ENCODE measurements around the gene SLC6A19.
"Not testable (repeated sequence)": the region's sequence is repeated elsewhere in the genome, so short reads cannot be mapped to it uniquely, and the experiment has no call there.

SLC6A19 gene

DNA sequence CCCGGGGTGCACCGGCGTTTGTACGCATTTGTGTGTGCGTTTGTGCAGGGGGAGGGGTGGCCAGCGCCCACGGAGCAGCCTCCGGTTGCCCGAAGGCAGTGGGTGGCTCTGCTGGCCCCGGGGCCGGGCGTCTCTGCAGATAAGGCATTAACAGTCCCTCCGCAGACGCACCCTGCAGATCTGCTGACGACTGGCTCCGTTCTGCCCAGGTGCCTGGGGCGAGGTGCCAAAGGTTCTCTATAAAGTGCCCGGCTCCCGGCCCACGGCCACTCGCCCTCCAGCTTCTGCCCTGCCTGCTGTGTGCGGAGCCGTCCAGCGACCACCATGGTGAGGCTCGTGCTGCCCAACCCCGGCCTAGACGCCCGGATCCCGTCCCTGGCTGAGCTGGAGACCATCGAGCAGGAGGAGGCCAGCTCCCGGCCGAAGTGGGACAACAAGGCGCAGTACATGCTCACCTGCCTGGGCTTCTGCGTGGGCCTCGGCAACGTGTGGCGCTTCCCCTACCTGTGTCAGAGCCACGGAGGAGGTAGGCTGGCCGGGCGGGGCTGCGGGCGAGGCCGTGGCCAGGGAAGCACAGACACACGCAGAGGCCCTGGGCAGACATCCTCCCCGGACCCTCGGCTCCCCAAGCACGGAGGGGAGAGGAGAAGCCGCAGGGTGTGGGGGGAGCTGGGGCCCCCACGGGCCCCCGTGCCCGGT, at the start of gene SLC6A19:
TSS of gene SLC6A19 (plus strand) at position 269 of the 699 bp plus-strand sequence. CDS start at position 325, 56 bp downstream.
- no peak for DNase-seq (ENCODE audit: low spot score)

DNA sequence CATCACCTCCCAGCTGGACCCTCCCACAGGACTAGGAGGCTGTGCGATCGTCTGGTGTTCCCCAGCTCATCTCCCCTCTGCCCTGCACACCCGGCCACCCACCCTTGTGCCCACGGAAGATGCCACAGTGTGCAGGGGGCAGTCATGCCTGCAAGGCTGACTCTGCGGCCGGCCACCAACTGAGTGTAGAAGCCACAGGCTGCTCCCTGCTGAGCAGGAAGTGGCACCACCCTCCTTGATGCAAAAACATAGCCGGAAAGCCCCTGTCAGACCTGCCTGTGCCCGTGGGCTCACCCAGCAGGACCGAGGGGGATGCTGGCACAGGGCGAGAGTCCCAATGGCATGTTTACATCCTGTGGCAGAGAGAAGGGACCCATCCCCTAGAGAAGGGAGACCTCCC, 49.2 kb upstream of the SLC6A19 start:
- no peak for DNase-seq (ENCODE audit: low spot score)

DNA sequence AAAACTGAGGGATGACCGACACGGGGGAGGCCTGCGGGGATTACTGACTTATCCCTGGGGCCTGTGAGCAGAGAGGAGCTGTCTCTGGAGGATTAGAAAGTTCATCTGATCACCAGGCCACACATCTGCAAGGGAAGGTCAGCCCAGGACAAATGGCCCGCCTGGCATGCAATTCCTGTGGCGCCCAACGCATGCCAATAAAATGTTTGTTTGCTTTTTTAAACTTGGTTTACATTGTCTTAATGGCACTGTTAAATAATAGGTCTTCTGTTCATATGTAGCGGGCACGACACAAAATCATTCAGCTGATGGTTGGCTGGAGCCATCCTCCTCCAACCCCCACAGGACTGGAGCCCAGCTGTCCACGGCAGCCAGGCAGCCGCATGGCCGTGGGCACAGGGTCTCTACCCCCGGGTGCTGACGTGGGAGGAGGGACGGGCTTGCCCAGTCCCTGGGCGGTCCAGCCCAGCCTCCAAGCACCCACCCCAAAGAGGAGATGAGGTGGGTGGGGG, 48.6 kb upstream of the SLC6A19 start:
- no peak for DNase-seq (ENCODE audit: low spot score)

DNA sequence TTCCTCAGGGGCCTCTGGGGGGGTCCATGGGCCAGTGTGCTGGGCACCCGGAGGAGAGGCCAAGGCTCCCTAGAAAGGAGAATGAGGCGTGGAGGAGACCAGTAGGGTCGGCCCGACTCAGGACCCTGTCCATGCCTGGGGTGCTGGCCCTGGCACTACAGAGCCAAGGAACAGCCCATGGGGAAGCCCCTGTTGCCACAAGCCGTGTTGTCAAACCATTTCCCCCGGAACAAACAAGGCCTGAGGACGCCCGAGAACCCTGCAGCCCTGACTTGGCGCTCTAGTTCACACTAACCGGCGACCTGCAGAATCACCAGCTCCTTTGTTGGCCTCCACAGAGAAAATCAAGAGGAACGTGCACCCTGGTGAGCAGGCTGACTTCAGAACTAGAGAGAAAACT, 48.0 kb upstream of the SLC6A19 start:
- DNase-seq (ENCODE audit: low spot score) = no peak

DNA sequence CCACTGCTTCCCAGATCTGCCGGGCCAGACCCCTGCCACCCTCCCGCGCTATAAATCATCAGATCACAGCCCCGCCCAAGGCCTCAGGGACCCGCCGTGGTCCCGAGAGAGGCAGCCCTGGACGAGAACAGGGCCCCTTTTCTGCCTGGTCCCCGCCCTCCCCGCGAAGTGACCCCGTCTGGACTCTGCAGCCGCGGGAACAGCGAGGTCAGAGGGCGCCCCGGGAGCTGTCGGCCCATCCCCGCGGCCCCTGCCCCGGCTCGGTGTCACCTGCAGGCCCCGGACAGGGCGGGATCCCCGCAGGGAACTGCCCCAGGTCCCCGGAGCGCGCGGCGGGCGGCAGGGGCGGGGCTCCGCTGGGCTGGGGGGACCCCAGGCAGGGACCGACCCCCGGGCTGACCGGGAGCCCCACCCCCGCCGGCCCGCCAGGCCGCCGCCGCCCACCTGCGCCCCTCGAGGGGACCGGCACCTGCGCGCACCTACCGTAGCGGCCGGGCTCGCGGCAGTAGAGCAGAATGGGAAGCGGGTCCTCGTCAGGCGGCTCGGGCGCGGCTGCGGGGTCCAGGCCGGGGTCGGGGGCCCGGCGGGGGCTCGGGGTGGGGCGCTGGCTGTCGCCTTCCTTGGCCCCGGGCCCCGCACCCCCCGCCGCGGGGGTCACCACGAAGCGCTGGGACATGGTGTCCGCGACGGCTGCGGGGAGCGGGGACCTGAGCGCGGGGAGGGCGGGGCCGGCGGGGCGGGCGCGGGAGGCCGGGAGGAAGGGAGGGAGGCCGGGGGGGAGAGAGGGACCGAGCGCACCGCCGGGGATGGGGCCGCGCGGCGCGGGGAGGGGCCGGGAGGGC, 46.0 kb upstream of the SLC6A19 start:
- DNase-seq (ENCODE audit: low spot score) = no peak

DNA sequence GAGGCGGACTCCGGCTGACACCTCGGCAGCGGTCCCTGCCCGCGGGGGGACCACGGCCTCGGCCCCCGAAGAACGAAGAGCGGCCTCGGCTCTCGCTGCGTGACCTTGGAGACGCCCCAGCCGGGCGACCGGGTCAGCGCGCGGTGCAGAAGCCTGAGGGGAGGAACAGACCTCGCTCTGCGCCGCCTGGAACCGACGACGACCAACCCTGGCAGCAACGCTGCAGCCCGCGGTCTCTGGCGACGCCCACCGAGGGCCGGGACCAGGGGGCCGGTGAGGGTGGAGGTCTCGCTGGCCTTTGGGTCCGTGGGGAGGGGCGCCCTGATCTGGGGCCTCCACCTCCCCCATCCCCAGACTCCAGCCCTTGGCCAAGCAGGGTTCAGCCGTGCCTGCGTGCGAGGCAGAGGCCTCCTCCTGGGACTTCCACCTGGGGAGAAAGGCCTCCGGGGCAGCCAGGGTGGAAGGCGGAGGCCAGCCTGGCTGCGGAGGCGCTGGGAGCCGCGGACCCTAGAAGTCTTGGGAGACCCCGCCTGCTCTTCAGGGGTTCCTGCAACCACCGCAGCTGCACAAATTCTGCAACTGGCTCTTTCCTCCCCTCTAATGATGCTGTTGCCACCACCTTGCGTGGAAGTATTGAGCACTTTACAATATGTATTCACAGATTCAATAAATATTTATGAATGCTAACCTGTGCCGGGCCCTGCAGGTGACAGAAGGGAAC, 45.2 kb upstream of the SLC6A19 start:
- DNase-seq (ENCODE audit: low spot score) = no peak

DNA sequence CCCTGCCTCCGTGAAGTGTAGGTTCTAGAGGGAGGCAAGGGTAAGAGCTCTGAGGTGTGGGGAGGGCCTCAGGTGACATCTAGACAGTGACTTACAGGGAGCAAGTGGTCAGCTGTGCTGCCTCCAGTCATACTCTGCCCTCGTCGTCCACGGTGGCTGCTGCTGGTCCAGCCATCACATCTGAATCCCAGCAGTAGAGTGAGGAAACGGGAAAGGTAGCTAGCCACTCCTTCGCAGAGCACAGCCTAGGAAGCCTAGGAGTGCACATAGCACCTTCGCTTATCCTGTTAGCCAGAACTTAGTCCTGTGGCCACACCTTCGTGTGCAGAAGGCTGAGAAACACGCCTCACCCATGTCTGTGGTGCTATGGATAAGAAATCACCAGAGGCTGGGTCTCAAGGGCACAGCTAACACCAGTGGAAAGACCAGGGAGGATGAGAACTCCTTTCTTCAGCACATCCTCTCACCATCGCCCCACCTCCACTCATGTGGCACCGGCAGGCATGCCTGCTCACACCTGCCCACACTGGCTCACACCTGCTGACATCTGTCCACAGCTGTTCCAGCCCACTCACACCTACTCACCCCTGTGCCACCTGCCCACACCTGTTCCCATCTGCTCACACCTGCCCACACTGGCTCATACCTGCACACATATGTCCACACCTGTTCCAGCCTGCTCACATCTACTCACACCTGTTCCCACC, 44.5 kb upstream of the SLC6A19 start:
- no peak for DNase-seq (ENCODE audit: low spot score)

DNA sequence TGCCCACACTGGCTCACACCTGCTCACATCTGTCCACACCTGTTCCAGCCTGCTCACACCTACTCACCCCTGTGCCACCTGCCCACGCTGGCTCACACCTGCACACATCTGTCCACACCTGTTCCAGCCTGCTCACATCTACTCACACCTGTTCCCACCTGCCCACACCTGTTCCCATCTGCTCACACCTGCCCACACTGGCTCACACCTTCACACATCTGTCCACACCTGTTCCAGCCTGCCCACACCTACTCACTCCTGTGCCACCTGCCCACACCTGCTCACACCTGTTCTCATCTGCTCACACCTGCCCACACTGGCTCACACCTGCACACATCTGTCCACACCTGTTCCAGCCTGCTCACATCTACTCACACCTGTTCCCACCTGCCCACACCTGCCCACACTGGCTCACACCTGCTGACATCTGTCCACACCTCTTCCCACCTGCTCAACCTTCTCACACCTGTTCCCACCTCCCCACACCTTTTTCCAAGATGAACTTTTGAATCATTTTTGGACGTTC, 43.9 kb upstream of the SLC6A19 start:
- DNase-seq (ENCODE audit: low spot score) = not testable (repeated sequence)

DNA sequence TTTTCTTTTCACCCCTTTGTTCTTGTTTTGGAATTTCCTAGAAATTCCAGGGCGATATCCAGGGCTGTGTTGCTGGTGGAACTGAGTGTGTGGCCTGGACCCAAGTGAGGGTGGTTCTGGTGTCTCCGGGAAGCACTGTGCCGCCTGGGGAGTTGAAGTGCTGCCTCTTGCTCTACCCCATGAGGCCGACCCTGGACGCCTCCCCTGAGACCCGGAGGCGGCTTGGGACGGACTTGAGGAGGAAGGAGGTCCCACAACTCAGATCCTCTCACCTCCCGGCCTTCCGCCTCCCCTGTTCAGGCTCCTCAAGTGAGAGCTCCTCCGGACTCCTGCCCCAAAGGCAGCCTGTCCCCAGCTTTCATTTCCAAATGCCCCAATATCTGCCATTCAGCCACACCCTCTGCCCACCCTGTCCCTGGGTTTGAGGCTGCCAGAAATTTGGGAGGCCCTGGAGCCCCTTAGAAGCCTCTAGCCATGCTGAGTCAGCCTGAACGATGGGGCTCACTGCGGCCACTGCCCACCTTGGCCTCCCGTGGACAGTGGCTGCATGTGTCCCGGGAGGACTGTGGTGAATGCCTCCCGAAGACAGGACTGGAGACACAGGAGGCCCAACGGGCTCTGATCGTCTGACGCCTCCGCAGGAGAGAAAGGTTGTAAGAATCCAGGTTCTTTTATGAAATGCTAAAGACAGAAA, 42.6 kb upstream of the SLC6A19 start:
- DNase-seq (ENCODE audit: low spot score) = no peak

DNA sequence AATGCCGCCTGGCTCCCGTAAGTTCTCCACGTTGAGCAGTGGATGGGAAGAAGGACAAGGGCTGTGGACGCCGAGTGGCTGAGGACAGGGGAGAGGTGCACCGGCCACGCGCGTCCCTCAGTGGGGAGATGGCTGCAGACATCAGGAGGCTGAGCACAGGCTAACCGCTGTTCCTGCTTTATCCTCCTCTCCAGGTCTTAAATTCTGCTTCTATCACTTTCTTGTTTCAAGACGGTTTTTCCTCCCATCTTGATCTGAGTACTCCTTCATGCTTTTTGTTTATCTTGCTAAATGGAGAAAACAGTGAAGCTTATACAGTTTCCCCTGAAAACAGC, 42.1 kb upstream of the SLC6A19 start:
- no peak for DNase-seq (ENCODE audit: low spot score)

DNA sequence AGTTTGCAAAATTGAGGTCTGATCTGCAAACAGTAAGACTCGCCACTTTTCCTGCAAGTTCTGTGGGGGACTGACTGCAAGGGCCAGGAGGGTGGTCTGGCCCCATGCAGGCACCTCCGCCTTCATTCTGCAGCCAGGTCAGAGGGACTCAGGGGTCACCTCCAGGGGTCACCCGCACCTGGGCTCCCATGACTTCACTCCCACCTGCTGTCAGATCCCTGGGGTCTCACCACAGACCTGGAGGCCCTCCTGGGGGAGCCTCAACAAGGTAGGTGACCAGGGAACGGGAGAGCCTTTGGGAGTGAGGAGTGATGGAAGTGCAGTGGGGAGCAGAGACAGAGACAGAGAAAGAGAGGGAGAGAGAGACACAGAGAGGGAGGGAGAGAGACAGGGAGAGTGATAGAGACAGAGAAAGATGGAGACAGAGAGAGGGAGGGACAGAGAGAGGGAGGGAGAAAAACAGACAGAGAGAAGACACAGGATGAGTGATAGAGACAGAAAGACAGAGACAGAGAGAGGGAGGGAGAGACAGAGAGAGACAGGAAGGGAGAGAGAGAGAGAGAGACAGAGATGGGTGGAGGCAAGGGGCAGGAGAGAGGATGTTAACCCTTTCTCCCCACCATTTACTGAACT, 41.5 kb upstream of the SLC6A19 start:
- no peak for DNase-seq (ENCODE audit: low spot score)

DNA sequence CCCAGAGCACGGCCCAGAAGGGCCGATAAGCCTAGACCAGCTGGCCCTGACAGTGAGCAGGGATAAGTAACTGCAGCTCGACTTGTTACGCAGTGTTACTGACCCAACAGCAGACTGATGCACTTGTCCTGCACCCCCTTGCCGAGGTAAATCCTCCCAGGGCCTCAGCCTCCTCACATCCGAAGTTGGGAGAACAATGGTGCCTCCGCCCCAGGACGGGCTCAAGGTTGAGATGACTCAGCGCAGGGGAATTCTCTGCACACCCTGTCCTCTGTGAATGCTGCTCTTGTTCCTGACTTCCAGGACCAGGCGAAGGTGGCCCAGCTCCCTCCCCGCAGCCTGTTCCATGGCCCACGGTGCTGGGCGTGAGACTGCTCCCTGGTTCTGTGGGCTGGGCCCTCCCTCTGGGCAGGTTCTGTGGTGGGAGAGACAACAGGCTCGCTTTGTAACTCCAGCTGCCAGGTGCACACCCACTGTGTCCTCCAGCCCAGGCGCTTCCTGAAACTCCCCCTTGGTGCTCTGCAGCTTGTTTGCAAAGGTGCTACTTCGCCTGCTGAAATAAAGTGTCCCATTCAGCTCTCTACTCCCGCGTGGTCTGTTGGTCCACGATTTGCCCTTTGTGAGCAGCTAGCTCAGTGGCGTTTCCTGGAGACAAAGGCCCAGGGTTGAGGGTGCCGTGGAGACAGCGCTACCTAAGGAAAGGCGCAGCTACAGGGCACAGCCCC, 40.1 kb upstream of the SLC6A19 start:
- no peak for DNase-seq (ENCODE audit: low spot score)

DNA sequence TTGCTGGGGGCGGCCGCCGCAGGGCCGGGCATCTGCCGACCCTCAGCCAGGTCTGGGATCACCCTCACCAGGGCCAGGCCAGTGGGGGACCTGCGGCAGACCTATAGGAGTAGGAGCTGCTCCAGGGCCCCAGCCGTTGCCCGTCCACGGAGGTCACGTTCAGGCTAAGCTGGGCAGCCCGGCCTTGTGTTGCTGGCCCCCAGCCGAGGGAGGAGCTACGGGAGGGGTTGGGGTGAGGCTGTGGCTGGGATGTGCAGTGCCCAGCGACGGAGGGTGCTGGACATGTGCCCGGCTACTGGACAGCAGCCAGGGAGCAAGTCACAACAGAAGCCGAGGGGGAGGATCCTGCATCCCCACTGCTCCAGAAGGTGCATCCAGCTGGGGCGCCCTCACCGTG, 39.6 kb upstream of the SLC6A19 start:
- no peak for DNase-seq (ENCODE audit: low spot score)

DNA sequence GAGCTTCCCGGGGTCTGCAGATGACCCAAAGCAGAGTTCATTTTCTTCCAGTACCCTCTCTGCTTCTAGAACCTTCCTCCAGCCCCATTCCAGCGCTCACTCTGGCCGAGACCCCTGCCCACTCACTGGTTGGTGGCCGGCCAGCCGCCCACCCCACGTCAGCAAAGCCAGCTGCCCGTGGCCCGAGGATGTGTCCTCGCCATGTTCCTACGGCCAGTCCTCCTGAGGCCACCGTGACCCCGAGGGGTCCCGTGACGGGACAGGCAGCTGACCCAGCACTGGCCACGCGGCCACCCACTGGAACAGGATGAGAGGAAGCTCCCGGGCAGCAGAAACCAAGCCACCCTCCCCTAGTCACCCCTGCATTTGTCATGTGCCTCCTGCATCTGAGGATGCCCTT, 39.1 kb upstream of the SLC6A19 start:
- DNase-seq (ENCODE audit: low spot score) = no peak

DNA sequence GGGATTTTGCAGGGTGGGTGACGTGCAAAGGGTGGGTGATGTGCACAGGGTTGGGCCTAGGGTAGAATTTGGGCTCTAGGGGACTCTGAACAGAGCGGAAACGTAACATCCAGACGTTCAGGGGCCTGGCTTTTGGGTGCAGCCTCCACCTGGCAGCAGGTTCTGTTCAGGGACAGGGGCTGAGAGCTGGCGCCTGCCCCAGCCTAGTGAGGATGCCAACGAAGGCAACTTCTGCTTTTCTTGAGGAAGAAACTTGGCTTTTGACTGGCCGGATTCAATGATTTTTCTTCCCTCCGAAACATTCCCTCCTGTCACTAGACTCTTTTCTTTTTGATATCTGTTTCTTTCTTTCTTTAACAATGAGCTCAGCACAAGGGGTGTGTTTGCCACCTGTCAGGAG, 38.6 kb upstream of the SLC6A19 start:
- no peak for DNase-seq (ENCODE audit: low spot score)

DNA sequence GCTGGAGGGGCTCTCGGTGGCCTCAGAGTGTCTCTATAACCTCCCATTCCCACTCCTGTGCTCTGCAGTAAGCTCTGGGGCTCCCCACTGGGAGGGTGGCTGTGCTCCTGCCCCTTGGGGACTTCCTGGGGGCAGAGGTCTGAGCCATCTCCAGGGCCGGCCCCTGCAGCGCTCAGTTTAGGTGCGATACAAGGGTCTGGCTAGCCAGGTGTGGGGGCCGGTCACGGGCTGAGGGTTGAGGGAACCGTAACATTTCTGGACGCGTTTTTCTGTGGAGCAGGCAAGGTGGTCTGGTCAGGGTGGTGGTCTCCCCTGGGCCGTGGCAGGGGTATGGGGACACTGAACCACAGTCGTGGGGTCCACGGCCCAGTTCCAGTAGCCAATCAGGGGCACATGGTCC, 38.0 kb upstream of the SLC6A19 start:
- DNase-seq (ENCODE audit: low spot score) = no peak

DNA sequence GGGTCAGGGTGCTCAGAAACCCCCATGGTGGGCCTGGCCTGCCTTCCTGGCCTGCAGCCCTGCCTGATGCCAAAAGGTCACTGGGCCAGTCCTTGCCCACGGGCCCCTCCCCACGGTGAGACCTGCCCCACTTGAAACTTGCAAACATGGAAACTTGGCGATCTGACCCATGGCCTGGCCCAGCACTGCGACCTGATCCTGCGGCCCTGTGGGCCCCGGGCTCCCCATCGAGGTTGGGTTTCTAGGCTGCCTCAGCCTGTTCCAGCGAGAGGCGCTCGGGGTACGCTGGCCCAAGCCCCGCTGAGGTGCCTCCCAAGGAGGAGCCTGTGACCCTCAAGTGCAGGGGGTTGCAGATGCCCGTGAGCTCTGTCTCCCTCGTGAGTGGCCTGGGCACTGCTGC, 37.5 kb upstream of the SLC6A19 start:
- DNase-seq (ENCODE audit: low spot score) = no peak

DNA sequence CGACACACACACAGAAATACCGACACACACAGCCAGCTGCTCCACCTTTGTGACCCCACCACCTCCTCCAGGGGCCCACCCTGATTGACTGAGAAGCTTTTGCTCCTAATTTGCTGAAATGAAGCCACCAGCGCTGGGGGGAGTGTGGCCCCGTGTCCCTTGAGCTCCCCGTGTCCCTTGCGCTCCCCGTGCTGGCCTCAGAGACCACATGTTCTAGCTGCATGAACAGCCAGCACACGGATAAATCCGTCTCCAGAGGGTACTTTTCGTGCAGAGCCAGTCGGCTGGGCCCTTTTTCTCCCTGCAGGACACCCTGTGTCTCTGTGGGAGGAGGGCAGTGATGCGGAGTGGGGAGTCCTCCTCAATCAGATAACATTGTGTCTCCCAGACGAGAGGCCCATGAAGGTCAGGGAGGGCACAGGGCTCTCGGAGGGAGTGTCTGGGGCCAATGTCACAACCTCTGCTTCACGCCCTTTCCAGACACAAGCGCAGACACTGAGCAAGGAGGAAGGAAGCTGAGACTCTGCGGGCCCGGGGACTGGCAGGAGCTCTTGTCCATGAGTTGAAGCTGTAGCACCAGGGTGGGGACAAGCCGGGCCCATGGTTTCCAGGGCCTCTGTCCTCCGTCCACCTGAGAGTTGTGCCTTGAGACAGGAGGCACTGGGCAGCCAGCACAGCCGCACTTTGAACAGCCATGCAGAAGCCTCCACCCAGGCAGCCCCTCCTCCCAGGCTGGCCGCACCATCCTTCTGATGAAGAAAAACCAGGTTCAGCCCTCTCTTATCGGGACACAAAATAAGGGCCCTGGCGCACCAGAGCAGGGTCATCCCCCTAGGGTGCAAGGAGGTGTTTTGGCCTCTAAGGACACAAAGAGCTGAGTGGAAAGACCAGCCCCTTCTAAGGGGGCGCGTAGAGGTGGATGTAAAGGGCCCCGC, 36.4 kb upstream of the SLC6A19 start:
- DNase-seq (ENCODE audit: low spot score) = no peak

DNA sequence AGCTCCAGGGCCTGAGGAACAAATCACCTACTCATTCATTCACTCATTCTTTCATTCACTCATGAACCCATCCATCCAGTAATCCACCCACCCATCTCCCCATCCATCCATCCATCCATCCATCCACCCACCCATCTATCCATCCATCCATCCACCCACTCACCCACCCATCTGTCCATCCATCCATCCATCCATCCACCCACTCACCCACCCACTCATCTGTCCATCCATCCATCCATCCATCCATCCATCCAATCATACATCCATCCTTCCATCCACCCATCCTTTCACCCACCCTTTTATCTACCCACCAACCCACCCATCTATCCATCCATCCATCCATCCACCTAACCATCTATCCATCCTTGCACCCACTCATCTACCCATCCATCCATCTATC, 35.5 kb upstream of the SLC6A19 start:
- DNase-seq (ENCODE audit: low spot score) = no peak
